ENCODE data around the gene SMTN.
"Not testable (repeated sequence)": the region's sequence is repeated elsewhere in the genome, so short reads cannot be mapped to it uniquely, and the experiment has no call there.

The SMTN gene

DNA sequence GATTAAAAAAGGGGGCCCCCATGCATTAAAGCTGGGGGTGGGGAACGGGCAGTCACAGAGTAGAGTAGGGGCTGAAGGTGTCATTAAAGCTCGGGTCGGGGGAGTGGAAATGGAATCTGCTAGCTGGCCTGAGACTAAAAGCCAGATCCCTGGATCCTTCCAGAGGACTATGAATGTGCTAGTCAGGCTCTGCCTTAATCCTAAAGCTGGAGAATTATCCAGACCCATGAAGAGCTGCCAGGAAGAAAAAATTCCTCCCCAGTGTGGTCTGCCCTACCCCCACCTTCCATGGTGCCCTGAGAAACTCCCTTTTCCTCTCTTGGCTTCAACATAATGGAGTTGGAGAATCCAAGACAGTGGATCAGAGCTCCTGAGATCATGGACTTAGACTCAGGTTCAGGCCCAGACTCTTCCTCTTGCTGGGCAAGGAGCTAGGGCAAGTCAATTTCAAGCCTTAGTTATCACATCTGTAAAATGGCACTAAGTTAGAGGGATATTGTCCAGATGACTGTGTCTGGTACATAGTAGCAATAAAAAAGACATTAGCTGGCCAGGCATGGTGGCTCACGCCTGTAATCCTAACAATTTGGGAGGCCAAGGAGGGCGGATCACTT lies 24.0 kb upstream of the SMTN start:
- no peak for DNase-seq (ENCODE audit: extremely low read depth, low read depth)
- TF ChIP-seq, protein P1, sequence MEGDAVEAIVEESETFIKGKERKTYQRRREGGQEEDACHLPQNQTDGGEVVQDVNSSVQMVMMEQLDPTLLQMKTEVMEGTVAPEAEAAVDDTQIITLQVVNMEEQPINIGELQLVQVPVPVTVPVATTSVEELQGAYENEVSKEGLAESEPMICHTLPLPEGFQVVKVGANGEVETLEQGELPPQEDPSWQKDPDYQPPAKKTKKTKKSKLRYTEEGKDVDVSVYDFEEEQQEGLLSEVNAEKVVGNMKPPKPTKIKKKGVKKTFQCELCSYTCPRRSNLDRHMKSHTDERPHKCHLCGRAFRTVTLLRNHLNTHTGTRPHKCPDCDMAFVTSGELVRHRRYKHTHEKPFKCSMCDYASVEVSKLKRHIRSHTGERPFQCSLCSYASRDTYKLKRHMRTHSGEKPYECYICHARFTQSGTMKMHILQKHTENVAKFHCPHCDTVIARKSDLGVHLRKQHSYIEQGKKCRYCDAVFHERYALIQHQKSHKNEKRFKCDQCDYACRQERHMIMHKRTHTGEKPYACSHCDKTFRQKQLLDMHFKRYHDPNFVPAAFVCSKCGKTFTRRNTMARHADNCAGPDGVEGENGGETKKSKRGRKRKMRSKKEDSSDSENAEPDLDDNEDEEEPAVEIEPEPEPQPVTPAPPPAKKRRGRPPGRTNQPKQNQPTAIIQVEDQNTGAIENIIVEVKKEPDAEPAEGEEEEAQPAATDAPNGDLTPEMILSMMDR (IDR thresholded peaks at IDR 0.05; ENCODE audit: low read depth, low read length, missing control alignments) = no peak
- H3K4me3 ChIP-seq (replicated peaks; ENCODE audit: low read depth, low read length) = no peak overlapping the region

DNA sequence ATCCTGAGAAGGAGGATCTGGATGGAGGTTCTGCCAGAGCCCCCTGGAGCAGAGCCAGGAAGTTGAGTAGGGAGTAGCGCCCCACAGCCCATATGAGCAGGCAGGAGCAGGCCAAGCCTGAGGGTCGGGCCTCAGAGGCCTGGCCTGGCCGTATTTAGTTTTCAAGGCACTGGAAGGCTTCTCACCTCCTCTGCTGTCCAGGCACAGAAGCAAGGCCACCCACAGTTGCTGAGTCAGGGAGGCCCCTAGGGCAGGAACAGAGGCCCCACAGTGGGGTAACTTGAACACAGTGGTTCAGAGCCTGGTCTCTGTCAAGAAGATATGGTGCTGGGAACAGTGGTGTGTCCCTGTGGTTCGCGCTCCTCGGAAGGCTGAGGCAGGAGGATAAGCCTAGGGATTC lies 21.5 kb upstream of the SMTN start:
- DNase-seq (ENCODE audit: extremely low read depth, low read depth); H3K4me3 ChIP-seq (replicated peaks; ENCODE audit: low read depth, low read length): not testable (repeated sequence)

- TF ChIP-seq, protein P1 (IDR thresholded peaks at IDR 0.05; ENCODE audit: low read depth, low read length, missing control alignments) = no peak
- no peak for DNase-seq (ENCODE audit: extremely low read depth, low read depth)
- H3K4me3 ChIP-seq (replicated peaks; ENCODE audit: low read depth, low read length) = no peak overlapping the region
Measured at GRCh38 chr22:31062566-31063230, 18.4 kb upstream of the SMTN start.

- H3K4me3 ChIP-seq (replicated peaks; ENCODE audit: low read depth, low read length) = no peak overlapping the region
- no peak for DNase-seq (ENCODE audit: extremely low read depth, low read depth)
Measured at GRCh38 chr22:31064369-31064768, 16.7 kb upstream of the SMTN start.

GRCh38 chr22:31068970-31069369 lies 12.1 kb upstream of the SMTN start:
- no peak overlapping the region for H3K4me3 ChIP-seq (replicated peaks; ENCODE audit: low read depth, low read length)
- TF ChIP-seq, protein P1 (IDR thresholded peaks at IDR 0.05; ENCODE audit: low read depth, low read length, missing control alignments) = no peak
- DNase-seq (ENCODE audit: extremely low read depth, low read depth) = no peak

More at GRCh38 chr22:31064369-31064768, 16.7 kb upstream of the SMTN start:
- TF ChIP-seq, protein P1 (IDR thresholded peaks at IDR 0.05; ENCODE audit: low read depth, low read length, missing control alignments) = no peak

GRCh38 chr22:31069691-31070314 lies 11.3 kb upstream of the SMTN start:
- H3K4me3 ChIP-seq (replicated peaks; ENCODE audit: low read depth, low read length); DNase-seq (ENCODE audit: extremely low read depth, low read depth): not testable (repeated sequence)

DNA sequence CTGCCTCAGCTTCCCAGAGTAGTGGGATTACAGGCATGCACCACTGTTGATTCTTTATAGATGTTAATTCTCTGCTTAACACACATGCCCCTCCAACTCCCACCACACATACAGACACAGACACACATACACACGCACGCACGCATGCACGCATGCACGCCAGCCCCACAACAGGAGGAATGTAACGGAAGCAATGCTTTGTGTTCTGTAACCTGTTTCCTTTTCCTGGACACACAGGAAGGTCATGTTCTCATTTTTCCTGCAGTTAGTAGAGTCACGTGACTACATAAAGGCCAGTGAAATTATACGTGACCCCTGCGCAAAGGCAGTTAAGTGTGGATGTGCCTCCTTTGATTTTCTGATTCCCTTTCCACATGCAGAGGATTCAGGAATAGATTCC lies 8.0 kb upstream of the SMTN start:
- not testable (repeated sequence) for H3K4me3 ChIP-seq (replicated peaks; ENCODE audit: low read depth, low read length); DNase-seq (ENCODE audit: extremely low read depth, low read depth)

DNA sequence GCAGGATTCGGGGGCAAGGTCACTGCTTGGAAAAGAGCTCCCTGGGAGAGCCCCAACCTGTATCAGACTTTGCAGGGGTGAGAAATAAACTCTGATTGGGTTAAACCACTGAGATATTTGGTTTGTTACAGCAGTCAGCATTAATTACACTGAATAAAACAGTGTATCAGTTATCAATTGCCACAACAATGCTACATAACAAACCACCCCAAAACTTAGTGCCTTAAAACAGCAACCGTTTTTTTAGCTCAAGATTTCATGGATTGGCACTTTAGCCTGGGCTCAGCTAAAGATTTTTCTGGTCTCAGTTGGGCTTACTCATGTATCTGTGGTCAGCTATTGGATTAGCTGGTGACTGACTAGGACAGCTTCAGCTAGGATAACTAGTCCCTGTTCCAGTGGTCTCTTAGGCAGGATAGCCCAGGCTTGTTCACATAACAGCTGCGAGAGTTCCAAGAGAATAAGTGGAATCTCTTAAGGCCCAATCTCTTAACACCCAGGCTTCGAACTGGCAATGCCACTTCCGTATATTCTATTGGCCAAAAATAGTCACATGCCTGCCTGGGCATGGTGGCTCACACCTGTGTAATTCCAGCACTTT lies 7.5 kb upstream of the SMTN start:
- not testable (repeated sequence) for DNase-seq (ENCODE audit: extremely low read depth, low read depth); H3K4me3 ChIP-seq (replicated peaks; ENCODE audit: low read depth, low read length)
